Activated T-cell treated with anti-CD3 and anti-CD28 coated beads, Interleukin-2, amount 50 U/mL, for 24 hours (primary cell): ENCODE results near the gene ACADL.

Experiments used
- DNase-seq: peaks from one replicate; pipeline ENCODE4 v3.0.0-alpha.2; 2020
- H3K27ac Mint-ChIP-seq: 2 replicates; pipeline ENCODE4 v1.8.0; 2020; ENCODE audit warnings: mild to moderate bottlenecking, mixed read lengths
- H3K27me3 Mint-ChIP-seq: 2 replicates; pipeline ENCODE4 v1.8.0; 2020; ENCODE audit warnings: mixed read lengths
- H3K36me3 Mint-ChIP-seq: 2 replicates; pipeline ENCODE4 v1.8.0; 2020; ENCODE audit warnings: low read depth, mixed read lengths
- H3K4me1 Mint-ChIP-seq: 2 replicates; pipeline ENCODE4 v1.8.0; 2020; ENCODE audit warnings: low read depth, mixed read lengths
- H3K4me3 Mint-ChIP-seq: 2 replicates; pipeline ENCODE4 v1.8.0; 2020; ENCODE audit warnings: mild to moderate bottlenecking, moderate library complexity, mixed read lengths
- H3K9me3 Mint-ChIP-seq: 2 replicates; pipeline ENCODE4 v1.8.0; 2020; ENCODE audit warnings: mixed read lengths

ACADL gene

DNA sequence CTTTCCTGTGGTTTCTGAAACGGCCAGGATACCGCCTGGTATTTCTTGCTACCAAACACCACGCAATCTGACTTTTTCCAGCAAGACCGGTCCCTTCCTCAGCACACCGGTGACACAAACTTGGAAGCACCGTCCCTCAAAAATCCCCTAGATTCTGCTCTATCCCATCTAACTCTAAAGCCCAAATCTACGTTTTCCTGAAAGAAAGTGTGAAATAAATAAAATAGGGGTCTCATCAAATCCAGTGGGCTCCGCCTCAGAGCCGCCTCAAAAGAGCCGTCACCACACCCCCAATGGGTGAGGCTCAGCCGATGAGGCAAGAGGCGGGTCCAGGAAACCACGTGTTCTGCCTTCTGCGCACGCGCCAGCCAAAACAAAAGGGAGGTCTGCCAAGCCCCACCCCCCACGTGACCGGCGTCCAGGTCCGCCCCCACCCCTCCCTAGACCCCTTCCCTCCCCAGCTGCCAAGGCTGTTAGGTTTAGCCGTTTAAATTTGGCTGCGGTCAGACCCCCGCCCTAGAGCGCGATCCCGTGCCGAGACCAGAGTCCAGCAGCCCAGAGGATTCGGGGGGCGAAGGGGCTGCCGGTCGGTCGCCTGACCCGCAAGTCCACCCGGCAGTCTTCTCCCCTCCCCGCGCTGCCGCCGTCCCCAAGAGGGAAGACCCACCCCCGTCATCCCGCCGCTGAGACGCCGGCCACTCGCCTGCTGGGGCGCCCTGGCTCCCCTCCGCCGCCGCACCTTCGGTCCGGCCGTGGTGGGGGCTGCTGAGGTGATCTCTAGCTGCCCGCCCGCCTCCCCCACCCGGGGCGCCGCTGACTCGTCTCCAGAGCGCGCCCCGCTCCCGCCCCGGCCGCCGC, 54.6 kb downstream of the ACADL start:
- Mint-ChIP-seq H3K4me1 (peaks cover 40% of the 10 kb centered on the region), H3K4me3 (peak overlapping the region; percentile 97), H3K36me3 (peaks cover 9% of the 10 kb centered on the region), H3K27me3 (peaks cover 4% of the 10 kb centered on the region), H3K9me3 (no peaks in the 10 kb centered on the region), H3K27ac (peak overlapping the region; percentile 99)
- peak; percentile 98 for DNase-seq

DNA sequence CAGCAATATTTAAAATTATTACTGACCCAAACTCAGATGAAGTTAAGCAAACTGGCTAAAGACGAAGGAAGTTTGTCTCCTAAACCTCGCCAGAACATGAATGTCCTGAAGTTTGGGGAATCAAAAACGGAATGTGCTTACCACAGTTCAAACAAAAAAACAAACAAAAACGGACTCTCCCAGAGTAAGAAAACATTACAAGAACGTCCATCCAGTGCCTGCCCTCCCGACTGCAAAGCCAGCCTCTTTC, 55.1 kb downstream of the ACADL start:
- Mint-ChIP-seq H3K27me3 (peaks cover 4% of the 10 kb centered on the region), H3K4me3 (peak overlapping the region; percentile 97), H3K9me3 (no peaks in the 10 kb centered on the region), H3K4me1 (peaks cover 40% of the 10 kb centered on the region), H3K36me3 (peaks cover 9% of the 10 kb centered on the region), H3K27ac (peak overlapping the region; percentile 99)
- no peak for DNase-seq

DNA sequence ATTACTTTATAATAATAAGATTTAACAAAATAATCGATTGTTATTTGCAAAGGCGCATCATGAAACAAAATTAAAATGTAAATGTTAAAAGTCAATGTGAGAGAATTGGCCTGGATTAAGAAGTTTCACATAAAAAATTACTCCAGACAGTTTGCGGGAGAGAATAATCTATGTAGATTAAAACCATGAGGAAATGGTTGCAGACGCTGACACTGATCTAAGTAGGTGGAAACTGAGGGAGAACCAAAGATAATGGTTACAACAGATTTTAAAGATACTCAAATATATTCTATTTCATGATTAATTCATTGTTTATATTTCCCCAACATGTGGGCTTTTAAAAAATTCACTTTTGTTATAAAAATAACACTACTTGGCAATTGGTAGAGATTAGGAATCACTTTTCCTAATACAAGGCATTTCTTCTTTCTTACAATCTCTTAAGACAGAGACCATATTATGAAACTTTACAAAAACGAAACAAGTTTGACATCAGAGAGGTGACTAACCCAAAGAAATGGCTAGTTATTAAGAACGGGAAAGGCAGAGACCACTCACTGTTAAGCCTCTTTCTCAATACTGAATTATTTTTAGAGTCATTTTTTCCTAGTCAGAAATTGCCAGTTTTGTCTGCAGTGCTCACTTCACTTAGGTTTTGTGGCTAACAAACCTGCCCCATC, 55.6 kb downstream of the ACADL start:
- DNase-seq = no peak
- H3K4me3 Mint-ChIP-seq = peak overlapping the region; percentile 97
- H3K9me3 Mint-ChIP-seq = no peaks in the 10 kb centered on the region
- peaks cover 4% of the 10 kb centered on the region for H3K27me3 Mint-ChIP-seq
- peaks cover 40% of the 10 kb centered on the region for H3K4me1 Mint-ChIP-seq
- peak overlapping the region; percentile 99 for H3K27ac Mint-ChIP-seq
- H3K36me3 Mint-ChIP-seq = peaks cover 9% of the 10 kb centered on the region

GRCh38 chr2:210167227-210167626, 58.0 kb downstream of the ACADL start:
- Mint-ChIP-seq H3K27me3 (peaks cover 4% of the 10 kb centered on the region), H3K4me1 (peaks cover 50% of the 10 kb centered on the region), H3K9me3 (no peaks in the 10 kb centered on the region), H3K36me3 (peaks cover 9% of the 10 kb centered on the region), H3K4me3 (no peak overlapping the region), H3K27ac (no peak overlapping the region)
- DNase-seq = no peak

GRCh38 chr2:210162466-210163124, 62.7 kb downstream of the ACADL start:
- H3K4me3 Mint-ChIP-seq = no peak overlapping the region
- peaks cover 18% of the 10 kb centered on the region for H3K4me1 Mint-ChIP-seq
- H3K27ac Mint-ChIP-seq = no peak overlapping the region
- no peaks in the 10 kb centered on the region for H3K27me3 Mint-ChIP-seq
- H3K36me3 Mint-ChIP-seq = no peaks in the 10 kb centered on the region
- no peaks in the 10 kb centered on the region for H3K9me3 Mint-ChIP-seq
- no peak for DNase-seq

DNA sequence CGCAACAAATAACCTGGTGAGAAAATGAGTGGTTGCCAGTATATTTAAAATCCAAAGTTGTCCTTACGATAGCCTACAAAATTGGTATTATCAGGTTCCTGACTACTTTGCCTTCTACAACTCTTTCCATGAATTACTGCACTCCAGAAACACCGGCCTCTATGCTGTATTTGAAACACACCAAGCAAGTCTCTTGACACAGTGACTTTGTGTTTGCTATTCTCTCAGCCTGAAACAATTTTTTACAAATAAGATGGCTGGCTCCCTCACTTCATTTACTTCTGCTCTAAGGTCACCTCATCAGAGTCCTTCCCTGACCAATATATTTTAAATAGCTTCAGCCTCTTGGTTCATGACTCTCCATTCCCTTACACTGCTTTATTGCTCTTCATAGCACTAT, 66.2 kb downstream of the ACADL start:
- no peak for DNase-seq
- H3K4me1 Mint-ChIP-seq = peaks cover 14% of the 10 kb centered on the region
- no peak overlapping the region for H3K27ac Mint-ChIP-seq
- no peaks in the 10 kb centered on the region for H3K9me3 Mint-ChIP-seq
- H3K27me3 Mint-ChIP-seq = no peaks in the 10 kb centered on the region
- peaks cover 12% of the 10 kb centered on the region for H3K36me3 Mint-ChIP-seq
- H3K4me3 Mint-ChIP-seq = no peak overlapping the region

DNA sequence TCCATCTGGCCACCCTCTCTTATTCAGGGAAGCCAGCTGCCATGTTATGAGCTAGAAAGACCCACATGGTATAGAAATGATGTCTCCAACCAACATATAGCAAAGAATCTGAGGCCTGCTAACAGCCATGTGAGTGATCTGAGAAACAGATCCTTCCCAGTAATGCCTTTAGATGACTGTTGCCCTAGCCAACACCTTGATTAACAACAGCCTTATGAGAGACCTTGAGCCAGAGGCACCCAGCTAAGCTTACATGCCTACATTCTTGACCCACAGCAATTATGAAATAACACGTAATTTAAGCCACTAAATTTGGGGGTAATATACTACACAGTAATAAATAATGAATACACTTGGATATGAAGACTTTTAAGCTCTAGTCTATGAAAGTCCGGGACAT, 67.0 kb downstream of the ACADL start:
- Mint-ChIP-seq H3K9me3 (no peaks in the 10 kb centered on the region), H3K36me3 (peaks cover 20% of the 10 kb centered on the region), H3K4me3 (no peak overlapping the region), H3K27me3 (no peaks in the 10 kb centered on the region), H3K27ac (no peak overlapping the region), H3K4me1 (peaks cover 13% of the 10 kb centered on the region)
- no peak for DNase-seq

DNA sequence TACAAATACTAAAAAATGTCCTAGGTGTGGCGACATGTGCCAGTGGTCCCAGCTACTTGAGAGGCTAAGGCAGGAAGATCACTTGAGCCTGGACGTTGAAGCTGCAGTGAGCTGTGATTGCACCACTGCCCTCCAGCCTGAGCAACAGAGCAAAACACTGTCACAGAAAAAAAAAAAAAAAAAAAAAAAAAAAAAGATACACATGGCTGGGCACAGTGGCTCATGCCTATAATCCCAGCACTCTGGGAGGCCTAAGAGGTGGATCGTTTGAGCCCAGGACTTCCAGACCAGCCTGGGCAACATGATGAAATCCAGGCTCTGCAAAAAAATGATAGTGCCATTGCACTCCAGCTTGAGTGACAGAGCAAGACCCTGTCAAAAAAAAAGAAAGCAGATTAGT, 67.7 kb downstream of the ACADL start:
- no peaks in the 10 kb centered on the region for H3K27me3 Mint-ChIP-seq
- H3K4me3 Mint-ChIP-seq = no peak overlapping the region
- H3K36me3 Mint-ChIP-seq = peaks cover 21% of the 10 kb centered on the region
- H3K27ac Mint-ChIP-seq = no peak overlapping the region
- no peak for DNase-seq
- H3K4me1 Mint-ChIP-seq = peaks cover 6% of the 10 kb centered on the region
- no peaks in the 10 kb centered on the region for H3K9me3 Mint-ChIP-seq

DNA sequence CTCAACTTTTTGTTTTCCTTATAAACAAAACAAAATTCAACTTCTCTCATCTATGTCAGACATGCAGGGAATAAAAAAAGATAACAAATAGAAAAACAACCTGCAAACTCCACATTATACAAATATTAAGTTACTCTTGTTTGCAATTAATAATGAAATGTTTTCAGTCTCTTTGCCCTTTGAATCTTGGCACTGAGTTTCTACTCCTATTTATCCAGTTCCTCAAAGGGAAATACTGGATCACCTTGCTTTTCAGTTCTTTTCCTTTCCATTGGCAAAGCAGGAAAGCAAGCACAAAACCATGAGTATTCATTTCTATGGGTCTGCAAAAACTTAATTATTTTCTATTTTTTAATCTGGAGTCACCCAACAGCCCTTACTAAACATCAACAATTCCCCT, 77.6 kb downstream of the ACADL start:
- no peak overlapping the region for H3K4me3 Mint-ChIP-seq
- no peak overlapping the region for H3K27ac Mint-ChIP-seq
- H3K4me1 Mint-ChIP-seq = no peaks in the 10 kb centered on the region
- no peaks in the 10 kb centered on the region for H3K27me3 Mint-ChIP-seq
- H3K9me3 Mint-ChIP-seq = peaks cover 14% of the 10 kb centered on the region
- DNase-seq = no peak
- H3K36me3 Mint-ChIP-seq = peaks cover 60% of the 10 kb centered on the region
